ENCODE measurements around the gene HSBP1.
A peak's percentile ranks its signal among the peaks of the same experiment; 100 is the strongest.

The HSBP1 gene

GRCh38 chr16:83807710-83808572 lies at the start of gene HSBP1:
Gene HSBP1, plus strand, starts transcription at chr16:83807978. Its CDS starts 99 bp downstream, at chr16:83808077.
- peak; percentile 85 for DNase-seq (ENCODE audit: low read depth)

- DNase-seq (ENCODE audit: low read depth) = no peak
These were observed 45.4 kb upstream of the HSBP1 start for GRCh38 chr16:83762141-83762991.

GRCh38 chr16:83762992-83763358 lies 44.8 kb upstream of the HSBP1 start:
- DNase-seq (ENCODE audit: low read depth) = no peak

- DNase-seq (ENCODE audit: low read depth) = no peak
These were observed 38.8 kb upstream of the HSBP1 start for GRCh38 chr16:83768986-83769385.

- DNase-seq (ENCODE audit: low read depth) = no peak
These were observed 38.3 kb upstream of the HSBP1 start for GRCh38 chr16:83769397-83770008.

- DNase-seq (ENCODE audit: low read depth) = no peak
These were observed 36.4 kb upstream of the HSBP1 start for GRCh38 chr16:83771306-83771942.

- no peak for DNase-seq (ENCODE audit: low read depth)
These were observed 35.0 kb upstream of the HSBP1 start for GRCh38 chr16:83772806-83773205.

- no peak for DNase-seq (ENCODE audit: low read depth)
These were observed 33.7 kb upstream of the HSBP1 start for GRCh38 chr16:83774066-83774465.

- DNase-seq (ENCODE audit: low read depth) = no peak
These were observed 30.8 kb upstream of the HSBP1 start for GRCh38 chr16:83776944-83777343.

- no peak for DNase-seq (ENCODE audit: low read depth)
These were observed 27.9 kb upstream of the HSBP1 start for GRCh38 chr16:83779886-83780285.

- DNase-seq (ENCODE audit: low read depth) = no peak
These were observed 22.3 kb upstream of the HSBP1 start for GRCh38 chr16:83785455-83785854.

GRCh38 chr16:83789642-83790401 lies 18.0 kb upstream of the HSBP1 start:
- no peak for DNase-seq (ENCODE audit: low read depth)

- no peak for DNase-seq (ENCODE audit: low read depth)
These were observed 15.9 kb upstream of the HSBP1 start for GRCh38 chr16:83791916-83792315.

- no peak for DNase-seq (ENCODE audit: low read depth)
These were observed 15.4 kb upstream of the HSBP1 start for GRCh38 chr16:83792391-83792790.

- no peak for DNase-seq (ENCODE audit: low read depth)
These were observed 14.6 kb upstream of the HSBP1 start for GRCh38 chr16:83793179-83793578.

GRCh38 chr16:83794860-83795554 lies 12.8 kb upstream of the HSBP1 start:
- DNase-seq (ENCODE audit: low read depth) = no peak

GRCh38 chr16:83797013-83797412 lies 10.8 kb upstream of the HSBP1 start:
- no peak for DNase-seq (ENCODE audit: low read depth)

- DNase-seq (ENCODE audit: low read depth) = no peak
These were observed 8.4 kb upstream of the HSBP1 start for GRCh38 chr16:83799336-83799735.

- no peak for DNase-seq (ENCODE audit: low read depth)
These were observed 5.6 kb upstream of the HSBP1 start for GRCh38 chr16:83802135-83802534.

GRCh38 chr16:83802554-83803205 lies 5.1 kb upstream of the HSBP1 start:
- DNase-seq (ENCODE audit: low read depth) = no peak

Measured in amniotic epithelial cell (primary cell).